Measurements from ENCODE around the gene OSBPL7. TPM values are rescaled to one million over a fixed set of nuclear protein-coding genes. Genes with fewer than 3 reads are reported as not detected.

Gene OSBPL7
- total and polyA plus RNA-seq, 2 of the 13 experiments (the other 11 are each of a cell fraction or from before 2014, with no cell fraction given), result 4.7 to 6.6 TPM

- Histone ChIP-seq H2AFZ (ENCODE audit: low read length) (no peak overlapping the region), H4K20me1 (ENCODE audit: insufficient read depth, low read length) (no peaks in the 10 kb centered on the region), H3K27me3 (ENCODE audit: control insufficient read depth in 1 of 2, insufficient read depth in 2 of 2, low read length in 2 of 2) (no peaks in the 10 kb centered on the region), H3K27ac (ENCODE audit: extremely low read length, insufficient read depth, low read length) (no peak overlapping the region), H3K79me2 (ENCODE audit: insufficient read depth, low read length) (no peaks in the 10 kb centered on the region), H3K4me3 (replicated peaks in 1 of 3; ENCODE audit: insufficient read depth in 1 of 3, low read depth in 2 of 3, low read length in 3 of 3) (no peak overlapping the region), H3K4me2 (ENCODE audit: low read depth, low read length) (no peak overlapping the region), H3K4me1 (ENCODE audit: insufficient read depth, low read length) (peaks cover 12% of the 10 kb centered on the region), H3K9me3 (ENCODE audit: low read length) (no peaks in the 10 kb centered on the region), H3K36me3 (replicated peaks in 1 of 2; ENCODE audit: control insufficient read depth in 1 of 2, insufficient read depth in 2 of 2, low read length in 2 of 2) (peaks cover 17 to 24% of the 10 kb centered on the region in 2 experiments; a peak in 4 of 5 replicates), H3K9ac (ENCODE audit: insufficient read depth, low read depth, low read length) (no peak overlapping the region)
- FAIRE-seq (no peak), DNase-seq (ENCODE audit: low spot score) (no peak), ATAC-seq (no peak)
- in situ Hi-C loops (cut with HindIII; ENCODE audit: extremely low pct_ligation_motif_present, low pct_unique_long_range_greater_than_20kb) (no loop called here), intact Hi-C loops (cut with micrococcal nuclease; ENCODE audit: unreplicated experiment) (no loop called here)
- 97% methylated on average over 14 of the region's 14 CpGs for WGBS (ENCODE audit: low lambda C conversion rate)
- TF ChIP-seq SMARCC2 (IDR thresholded peaks at IDR 0.05) (no peak), ZNF772 (CRISPR knock-in tag; IDR thresholded peaks at IDR 0.05) (no peak), NR2F1 (CRISPR knock-in tag; IDR thresholded peaks at IDR 0.05) (no peak)
- CTCF ChIA-PET (ENCODE audit: low intra/inter-chr PET ratio, low total read pairs), result no interaction called here
- BruUV-seq (replicated peaks), result no TSS peak
- POLR2A ChIA-PET, result no interaction called here
Observed at GRCh38 chr17:47813077-47813476, 8.5 kb downstream of the OSBPL7 start.

- intact Hi-C loops (cut with micrococcal nuclease; ENCODE audit: unreplicated experiment) (no loop called here), in situ Hi-C loops (cut with HindIII; ENCODE audit: extremely low pct_ligation_motif_present, low pct_unique_long_range_greater_than_20kb) (no loop called here)
- DNase-seq (ENCODE audit: low spot score) (no peak), ATAC-seq (no peak), FAIRE-seq (no peak)
- H3K4me2 ChIP-seq (ENCODE audit: low read depth, low read length), result no peak overlapping the region
- H3K9me3 ChIP-seq (ENCODE audit: low read length), result no peaks in the 10 kb centered on the region
- no peaks in the 10 kb centered on the region for H3K79me2 ChIP-seq (ENCODE audit: insufficient read depth, low read length)
- H3K36me3 ChIP-seq (replicated peaks in 1 of 2; ENCODE audit: control insufficient read depth in 1 of 2, insufficient read depth in 2 of 2, low read length in 2 of 2), result peaks cover 17 to 24% of the 10 kb centered on the region in 2 experiments; a peak in 4 of 5 replicates
- CTCF ChIA-PET (ENCODE audit: low intra/inter-chr PET ratio, low total read pairs), result no interaction called here
- no peak overlapping the region for H2AFZ ChIP-seq (ENCODE audit: low read length)
- H3K27ac ChIP-seq (ENCODE audit: extremely low read length, insufficient read depth, low read length), result no peak overlapping the region
- H3K27me3 ChIP-seq (ENCODE audit: control insufficient read depth in 1 of 2, insufficient read depth in 2 of 2, low read length in 2 of 2), result no peaks in the 10 kb centered on the region
- peaks cover 12% of the 10 kb centered on the region for H3K4me1 ChIP-seq (ENCODE audit: insufficient read depth, low read length)
- no TSS peak for BruUV-seq (replicated peaks)
- H3K4me3 ChIP-seq (replicated peaks in 1 of 3; ENCODE audit: insufficient read depth in 1 of 3, low read depth in 2 of 3, low read length in 3 of 3), result no peak overlapping the region
- no peak overlapping the region for H3K9ac ChIP-seq (ENCODE audit: insufficient read depth, low read depth, low read length)
- TF ChIP-seq ZSCAN29 (CRISPR knock-in tag; conservative IDR thresholded peaks at IDR 0.05) (no peak), ZNF446 (CRISPR knock-in tag; IDR thresholded peaks at IDR 0.05) (no peak), KDM5A (IDR thresholded peaks at IDR 0.05; ENCODE audit: borderline replicate concordance, low read length) (no peak), ZNF263 (CRISPR knock-in tag; IDR thresholded peaks at IDR 0.05) (peak; percentile 94), ZNF629 (CRISPR knock-in tag; conservative IDR thresholded peaks at IDR 0.05) (no peak)
- 90% methylated on average over 18 of the region's 18 CpGs for WGBS (ENCODE audit: low lambda C conversion rate)
- H4K20me1 ChIP-seq (ENCODE audit: insufficient read depth, low read length), result no peaks in the 10 kb centered on the region
- POLR2A ChIA-PET, result no interaction called here
Observed at GRCh38 chr17:47812146-47812920, 9.3 kb downstream of the OSBPL7 start.

All from HepG2 (cell line).